Endometrial microvascular endothelial cells (primary cell): ENCODE data around the gene MPDZ. TPM values are rescaled to one million over a fixed set of nuclear protein-coding genes. Genes with fewer than 3 reads are reported as not detected.
"Not testable (repeated sequence)": the region's sequence is repeated elsewhere in the genome, so short reads cannot be mapped to it uniquely, and the experiment has no call there.

ENCODE experiments used
- in situ Hi-C: cut with HindIII; loops from 2 replicates; pipeline ENCODE4 v1.10.0; 2017; ENCODE audit warnings: low sequenced_read_pairs, low pct_unique_long_range_greater_than_20kb; ENCODE audit errors: inconsistent ontology term
- total RNA-seq: library from RNA; depleted of rRNA; stranded (reverse); fragments of >200 nt; gene quantifications from one replicate; pipeline ENCODE4 v1.2.3, GENCODE V29; 2015; ENCODE audit errors: inconsistent ontology term

The MPDZ gene
- total RNA-seq, 1 donor from 2014 or later: 44.3 TPM

GRCh38 chr9:13269589-13270452, 9.7 kb downstream of the MPDZ start:
- in situ Hi-C loops: no loop called here

GRCh38 chr9:13268469-13268868, 11.0 kb downstream of the MPDZ start:
- in situ Hi-C loops: no loop called here

DNA sequence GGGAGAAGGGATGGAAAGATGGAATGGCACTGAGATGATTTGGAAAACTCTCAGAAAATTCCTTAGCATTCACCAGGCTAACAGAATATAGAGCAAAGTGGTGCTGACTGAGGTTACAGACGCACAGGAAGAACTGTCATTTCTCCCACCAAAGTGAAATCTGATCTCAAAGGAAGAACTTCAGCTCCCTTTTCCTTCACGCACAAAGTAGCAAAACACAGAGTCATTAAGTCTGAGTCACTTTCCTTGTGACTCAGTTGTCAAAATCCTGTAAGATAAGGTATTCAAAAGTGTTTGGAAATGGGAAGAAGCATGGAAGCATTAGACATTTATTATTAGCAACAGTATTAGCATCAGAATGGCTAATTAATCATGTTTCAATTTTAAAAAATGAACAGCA, 11.7 kb downstream of the MPDZ start:
- in situ Hi-C loops: no loop called here

- in situ Hi-C loops: no loop called here
These were observed 13.3 kb downstream of the MPDZ start for GRCh38 chr9:13266167-13266566.

DNA sequence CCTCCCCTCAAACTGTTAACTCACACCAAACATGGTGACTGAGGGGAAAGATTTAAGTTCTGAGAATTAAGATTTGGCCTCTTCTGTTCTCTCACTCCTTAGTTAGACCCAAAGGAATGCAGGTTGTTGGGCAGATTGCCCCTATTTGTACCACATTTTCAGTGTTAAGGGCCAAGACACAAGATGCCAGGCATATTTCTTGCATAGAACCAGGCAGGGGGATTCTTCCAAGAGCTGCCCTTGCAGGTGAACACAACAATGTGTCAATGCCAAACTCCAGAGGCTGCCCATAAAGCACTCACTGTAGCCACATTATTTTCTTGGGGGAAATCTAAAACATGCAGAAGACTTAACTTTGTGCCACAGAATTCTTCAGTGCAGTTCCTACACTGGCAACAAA, 14.7 kb downstream of the MPDZ start:
- in situ Hi-C loops: no loop called here

GRCh38 chr9:13263511-13263910, 16.0 kb downstream of the MPDZ start:
- in situ Hi-C loops: no loop called here

DNA sequence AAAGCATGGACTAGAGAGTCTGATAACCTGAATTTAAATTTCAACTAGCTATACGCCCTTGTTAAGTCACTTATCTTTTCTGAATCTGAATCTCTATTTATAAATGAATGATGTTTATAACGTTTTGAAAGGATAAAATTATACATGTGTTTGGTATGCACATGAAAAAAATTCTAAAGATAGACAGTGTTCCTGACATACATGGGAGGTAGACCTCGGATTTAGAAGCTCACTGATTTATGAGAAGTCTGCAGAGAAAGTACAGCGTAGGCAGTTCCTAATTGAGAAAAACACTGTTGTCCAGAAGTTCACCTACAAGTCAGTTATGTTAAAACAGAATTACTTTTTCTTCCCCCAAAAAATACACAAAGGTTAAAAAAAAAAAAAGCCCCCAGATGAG, 26.6 kb downstream of the MPDZ start:
- in situ Hi-C loops: no loop called here

DNA sequence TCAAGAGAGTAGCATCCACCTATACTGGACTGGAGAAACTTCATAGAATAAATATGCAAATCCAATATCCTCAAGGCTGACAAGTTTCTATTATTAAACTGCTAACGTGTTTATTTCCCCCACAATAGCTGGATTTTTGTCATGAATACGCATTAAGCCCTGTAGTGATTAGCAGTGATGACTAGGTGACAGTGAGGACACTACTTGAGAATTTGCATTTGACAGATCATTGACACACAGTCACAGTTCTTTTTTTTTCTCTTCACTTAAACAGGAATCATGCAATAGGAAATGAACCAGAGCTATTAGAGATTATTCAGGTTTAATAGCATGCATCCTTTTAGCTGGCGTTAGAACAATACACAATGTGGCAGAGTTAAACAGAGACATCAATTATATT, 35.3 kb downstream of the MPDZ start:
- in situ Hi-C loops: no loop called here

DNA sequence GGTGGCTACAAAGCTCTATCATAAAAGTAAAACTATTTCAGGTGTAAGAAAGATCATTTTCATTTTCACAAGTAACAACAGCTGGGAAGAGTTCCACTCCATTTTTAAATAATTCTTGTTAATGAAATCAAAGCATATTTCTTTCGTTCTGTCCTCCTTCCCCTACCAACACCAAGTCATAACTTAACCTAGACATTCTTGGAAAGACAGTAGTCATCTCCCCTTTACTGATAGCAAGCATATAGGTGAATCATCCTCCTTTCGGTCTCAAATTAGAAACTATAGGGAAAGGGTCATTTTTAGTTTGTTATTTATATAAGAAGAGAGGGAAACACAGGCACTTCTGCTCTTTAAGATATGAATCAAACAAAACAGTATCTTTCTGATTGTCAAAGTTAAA, 38.2 kb downstream of the MPDZ start:
- in situ Hi-C loops: no loop called here

DNA sequence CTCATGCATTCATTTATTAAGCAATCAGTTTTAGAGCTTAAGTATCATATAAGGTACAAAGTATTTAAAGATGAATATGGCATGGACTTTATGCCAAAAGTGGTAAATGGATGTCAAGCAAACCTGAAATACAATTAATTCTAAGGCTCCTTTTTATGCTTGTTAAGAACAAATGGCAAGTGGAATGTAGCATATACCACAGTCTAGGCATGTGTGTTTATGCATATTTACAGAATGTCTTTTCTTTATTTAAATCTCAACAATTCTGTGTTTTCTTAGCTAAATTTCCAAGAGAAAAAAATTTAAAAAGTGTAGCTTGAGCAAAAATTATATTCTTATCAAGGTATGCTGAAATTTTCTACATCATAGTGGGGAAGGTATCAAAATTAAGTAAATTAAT, 39.8 kb downstream of the MPDZ start:
- in situ Hi-C loops: no loop called here

- in situ Hi-C loops: no loop called here
These were observed 40.3 kb downstream of the MPDZ start for GRCh38 chr9:13239208-13239607.

GRCh38 chr9:13234932-13235331, 44.6 kb downstream of the MPDZ start:
- in situ Hi-C loops: no loop called here

- in situ Hi-C loops: no loop called here
These were observed 51.1 kb downstream of the MPDZ start for GRCh38 chr9:13228431-13228830.

- in situ Hi-C loops: no loop called here
These were observed 55.1 kb downstream of the MPDZ start for GRCh38 chr9:13224366-13224765.

DNA sequence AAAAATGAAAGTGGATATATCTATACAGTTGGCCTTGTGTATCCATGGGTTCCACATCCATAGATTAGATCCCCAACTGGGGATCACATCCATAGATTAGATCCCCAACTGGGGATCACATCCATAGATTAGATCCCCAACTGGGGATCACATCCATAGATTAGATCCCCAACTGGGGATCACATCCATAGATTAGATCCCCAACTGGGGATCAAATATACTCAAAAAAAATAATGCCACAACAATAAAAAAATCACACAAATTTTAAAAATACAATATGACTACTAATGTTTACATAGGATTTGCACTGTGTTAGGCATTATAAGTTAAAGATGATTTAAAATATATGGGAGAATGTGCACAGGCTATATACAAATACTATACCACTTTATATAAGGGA, 56.8 kb downstream of the MPDZ start:
- in situ Hi-C loops: not testable (repeated sequence)

- in situ Hi-C loops: no loop called here
These were observed 57.8 kb downstream of the MPDZ start for GRCh38 chr9:13221741-13222140.

- in situ Hi-C loops: no loop called here
These were observed 58.7 kb downstream of the MPDZ start for GRCh38 chr9:13220837-13221236.

DNA sequence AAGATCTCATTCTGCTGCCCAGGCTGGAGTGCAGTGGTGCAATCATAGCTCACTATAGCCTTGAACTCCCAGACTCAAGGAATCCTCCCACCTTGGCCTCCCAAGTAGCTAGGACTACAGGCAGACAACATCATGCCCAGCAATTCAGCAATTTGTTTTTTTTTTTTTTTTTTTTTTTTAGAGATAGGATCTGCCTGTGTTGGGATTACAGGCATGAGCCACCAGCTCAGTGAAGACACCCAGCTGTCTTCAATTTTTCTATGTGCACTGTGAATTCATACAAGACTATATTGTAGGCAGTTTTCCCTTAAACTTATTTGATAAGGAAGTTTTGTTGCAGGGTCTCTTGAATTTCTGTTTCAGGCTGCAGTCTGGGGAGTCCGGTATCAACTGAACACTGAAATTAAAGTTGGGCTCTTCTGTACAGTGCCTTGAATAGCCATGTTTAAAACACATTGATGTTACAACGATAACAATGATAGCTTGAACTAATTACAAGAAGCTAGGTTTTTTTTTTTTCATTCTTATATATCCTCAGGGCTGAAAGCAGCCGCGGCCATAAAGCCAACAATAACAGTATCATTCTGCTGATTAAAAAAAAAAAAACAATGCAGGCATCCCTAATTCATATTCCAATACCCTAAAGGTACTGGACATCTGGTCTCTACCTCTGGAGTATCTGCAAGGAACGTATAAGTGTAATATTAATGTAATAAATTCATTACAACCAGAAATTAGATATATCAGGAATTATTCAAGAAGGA, 63.5 kb downstream of the MPDZ start:
- in situ Hi-C loops: no loop called here

- in situ Hi-C loops: no loop called here
These were observed 65.5 kb downstream of the MPDZ start for GRCh38 chr9:13213998-13214397.

- in situ Hi-C loops: no loop called here
These were observed 66.2 kb downstream of the MPDZ start for GRCh38 chr9:13213337-13213736.
